GM21381 (cell line): Measurements from ENCODE around the gene FARP1.

ENCODE experiments used
- ATAC-seq: cut with Tn5 transposase; IDR thresholded peaks from one replicate; pipeline ENCODE4 v1.9.1; 2021; ENCODE audit warnings: mild to moderate bottlenecking, moderate library complexity; ENCODE audit not compliant: unreplicated experiment

The FARP1 gene

GRCh38 chr13:98279473-98280175 lies 136.7 kb downstream of the FARP1 start:
- ATAC-seq: no peak

GRCh38 chr13:98280176-98280510 lies 137.2 kb downstream of the FARP1 start:
- no peak for ATAC-seq

- no peak for ATAC-seq
Measured at GRCh38 chr13:98284679-98285078, 141.8 kb downstream of the FARP1 start.

DNA sequence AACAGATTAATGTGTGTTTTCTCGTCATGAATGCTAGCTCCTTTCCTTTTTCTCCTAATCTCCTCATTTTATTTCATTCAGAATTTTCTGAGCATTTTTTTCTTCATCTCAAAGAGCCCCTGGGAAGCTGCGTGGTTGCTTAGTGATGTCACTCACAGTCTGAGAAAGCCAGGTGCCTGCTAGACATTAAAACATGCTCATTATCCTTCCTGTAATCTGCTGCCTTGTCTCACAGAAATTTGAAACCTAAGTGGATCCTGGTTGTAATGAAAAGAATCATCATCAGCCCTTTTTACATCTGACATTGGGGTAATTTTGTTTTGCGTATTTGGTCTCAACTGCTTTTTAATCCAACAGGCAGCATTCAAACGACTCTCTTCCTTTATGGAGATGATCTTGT lies 142.4 kb downstream of the FARP1 start:
- no peak for ATAC-seq

- ATAC-seq: no peak
Measured at GRCh38 chr13:98285852-98286594, 143.1 kb downstream of the FARP1 start.

DNA sequence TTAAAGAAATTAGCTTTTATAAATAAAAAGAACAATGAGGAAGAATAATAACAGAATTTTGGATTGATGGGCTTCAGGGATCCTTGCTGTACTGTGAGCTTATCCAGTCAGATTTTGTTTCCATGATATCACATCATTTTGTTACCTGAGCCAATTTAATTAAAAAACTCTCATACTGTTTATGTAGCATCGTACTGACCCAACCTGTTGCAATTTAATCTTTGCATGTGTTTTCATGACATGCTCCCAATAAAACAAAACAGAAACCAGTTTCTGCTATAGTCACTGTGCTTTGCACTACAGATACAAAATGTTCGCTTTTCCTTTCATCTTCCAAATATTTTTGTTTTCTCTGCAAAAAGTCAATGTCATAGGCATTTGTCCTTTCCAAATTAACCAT lies 143.9 kb downstream of the FARP1 start:
- ATAC-seq: no peak

- ATAC-seq: no peak
Measured at GRCh38 chr13:98288211-98288610, 145.3 kb downstream of the FARP1 start.

GRCh38 chr13:98289339-98289945 lies 146.5 kb downstream of the FARP1 start:
- no peak for ATAC-seq

- no peak for ATAC-seq
Measured at GRCh38 chr13:98290261-98290660, 147.4 kb downstream of the FARP1 start.

GRCh38 chr13:98291658-98292057 lies 148.8 kb downstream of the FARP1 start:
- no peak for ATAC-seq

- ATAC-seq: no peak
Measured at GRCh38 chr13:98293103-98293502, 150.2 kb downstream of the FARP1 start.

DNA sequence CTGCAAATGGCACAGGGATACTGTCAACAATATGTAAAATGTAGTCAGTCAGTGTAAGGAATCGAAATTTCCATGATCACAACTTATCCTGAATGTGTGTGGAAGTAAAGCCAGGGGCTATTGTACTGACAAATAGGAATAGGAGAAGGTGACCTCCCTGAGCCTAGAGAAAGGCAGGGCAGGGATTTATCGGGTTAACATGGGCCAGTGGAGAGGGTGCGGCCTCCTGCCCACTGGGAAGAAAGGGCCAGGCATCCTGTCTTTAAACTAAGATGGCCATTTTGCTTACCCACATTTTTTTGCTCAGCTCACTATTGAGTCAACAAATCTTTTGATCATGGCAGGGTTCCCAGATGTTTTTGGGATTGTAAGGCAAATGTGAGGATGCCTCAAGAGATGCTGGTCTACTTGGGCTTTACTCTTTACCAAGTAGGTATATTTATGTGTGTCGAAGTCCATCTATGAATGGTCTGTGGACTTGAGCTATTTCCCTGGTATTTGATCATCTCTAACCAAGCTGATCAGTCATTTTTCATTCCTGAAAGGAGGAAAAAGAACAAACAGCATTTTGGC lies 150.8 kb downstream of the FARP1 start:
- ATAC-seq: no peak

GRCh38 chr13:98295371-98295770 lies 152.5 kb downstream of the FARP1 start:
- ATAC-seq: no peak

GRCh38 chr13:98297051-98297450 lies 154.2 kb downstream of the FARP1 start:
- ATAC-seq: no peak

- no peak for ATAC-seq
Measured at GRCh38 chr13:98297745-98298144, 154.9 kb downstream of the FARP1 start.

DNA sequence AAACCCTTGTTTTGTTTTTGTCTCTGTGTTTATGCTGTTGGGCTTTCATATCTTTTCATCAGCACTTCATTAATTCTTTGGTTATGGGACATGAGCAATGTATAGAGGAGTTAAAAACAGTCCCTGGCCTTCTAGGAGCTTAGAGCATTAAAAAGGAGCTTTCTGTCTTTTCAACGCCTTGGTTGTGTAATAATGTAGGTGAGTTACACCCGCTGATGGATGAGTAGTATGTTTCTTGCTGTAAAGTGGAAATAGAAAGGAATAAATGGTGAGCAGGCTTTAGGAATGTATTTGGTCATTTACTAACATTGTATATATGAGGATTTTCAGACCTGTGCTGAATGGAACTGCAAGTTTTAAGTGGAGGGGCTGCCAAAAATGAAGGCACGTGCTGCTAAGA lies 155.7 kb downstream of the FARP1 start:
- no peak for ATAC-seq

- no peak for ATAC-seq
Measured at GRCh38 chr13:98299235-98299965, 156.5 kb downstream of the FARP1 start.

DNA sequence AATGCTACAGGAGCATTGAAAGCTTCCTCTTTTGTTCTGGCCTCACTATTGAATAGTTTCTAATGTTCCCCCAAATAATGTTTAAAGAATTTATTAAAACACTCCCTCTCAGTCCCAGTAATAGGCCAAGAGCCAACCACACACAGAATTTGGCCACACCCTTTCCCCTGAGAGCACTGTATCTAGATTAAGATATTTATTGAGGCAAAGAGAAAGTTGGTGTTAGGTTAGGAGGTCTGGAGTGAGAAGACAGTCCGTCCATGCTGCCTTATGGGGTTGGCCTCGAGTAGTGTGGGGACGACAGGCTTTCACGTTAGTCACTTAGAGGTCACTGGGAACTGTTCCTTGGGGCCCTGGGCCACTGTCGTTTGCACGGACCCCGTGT lies 157.1 kb downstream of the FARP1 start:
- no peak for ATAC-seq

- ATAC-seq: no peak
Measured at GRCh38 chr13:98300956-98301641, 158.2 kb downstream of the FARP1 start.

- no peak for ATAC-seq
Measured at GRCh38 chr13:98301721-98302120, 158.8 kb downstream of the FARP1 start.

- no peak for ATAC-seq
Measured at GRCh38 chr13:98303858-98304257, 161.0 kb downstream of the FARP1 start.
